ENCODE data around the gene SV2B. TPM values are rescaled to one million over a fixed set of nuclear protein-coding genes. Genes with fewer than 3 reads are reported as not detected.
"Not testable (repeated sequence)": the region's sequence is repeated elsewhere in the genome, so short reads cannot be mapped to it uniquely, and the experiment has no call there.

SV2B gene
- total RNA-seq, 3 donors from 2014 or later: 0.41 to 4.2 (median 0.80) TPM

GRCh38 chr15:91070872-91071271, 29.2 kb upstream of the SV2B start:
- intact Hi-C loops (cut with DNase I, micrococcal nuclease): no loop called here
- Histone ChIP-seq H3K9me3 (no peaks in the 10 kb centered on the region), H3K4me1 (ENCODE audit: low read depth) (no peaks in the 10 kb centered on the region), H3K4me3 (no peak overlapping the region), H3K36me3 (ENCODE audit: low read depth) (no peaks in the 10 kb centered on the region)
- DNase-seq (no peak), ATAC-seq (no peak)
- no peak for TF ChIP-seq CTCF (IDR thresholded peaks at IDR 0.05)

- intact Hi-C loops (cut with DNase I, micrococcal nuclease): no loop called here
- Histone ChIP-seq H3K9me3 (no peaks in the 10 kb centered on the region), H3K4me1 (ENCODE audit: low read depth) (no peaks in the 10 kb centered on the region), H3K4me3 (no peak overlapping the region), H3K36me3 (ENCODE audit: low read depth) (no peaks in the 10 kb centered on the region)
- ATAC-seq (no peak), DNase-seq (no peak)
- no peak for TF ChIP-seq CTCF (IDR thresholded peaks at IDR 0.05)
Measured at GRCh38 chr15:91072161-91072560, 27.9 kb upstream of the SV2B start.

- DNase-seq (no peak), ATAC-seq (no peak)
- intact Hi-C loops (cut with DNase I, micrococcal nuclease): no loop called here
- no peak overlapping the region for H3K4me3 ChIP-seq
- H3K36me3 ChIP-seq (ENCODE audit: low read depth): no peaks in the 10 kb centered on the region
- TF ChIP-seq CTCF (IDR thresholded peaks at IDR 0.05): no peak
- H3K9me3 ChIP-seq: no peaks in the 10 kb centered on the region
- H3K4me1 ChIP-seq (ENCODE audit: low read depth): no peaks in the 10 kb centered on the region
Measured at GRCh38 chr15:91073077-91073476, 27.0 kb upstream of the SV2B start.

- intact Hi-C loops (cut with DNase I, micrococcal nuclease): no loop called here
- DNase-seq (no peak), ATAC-seq (no peak)
Measured at GRCh38 chr15:91073768-91074167, 26.3 kb upstream of the SV2B start.

GRCh38 chr15:91075739-91076138, 24.3 kb upstream of the SV2B start:
- intact Hi-C loops (cut with DNase I, micrococcal nuclease): no loop called here
- no peak overlapping the region for H3K4me3 ChIP-seq
- no peak for ATAC-seq
- no peaks in the 10 kb centered on the region for H3K9me3 ChIP-seq
- DNase-seq: no peak
- H3K4me1 ChIP-seq (ENCODE audit: low read depth): no peaks in the 10 kb centered on the region
- no peak for TF ChIP-seq CTCF (IDR thresholded peaks at IDR 0.05)
- H3K36me3 ChIP-seq (ENCODE audit: low read depth): no peaks in the 10 kb centered on the region

More at GRCh38 chr15:91073768-91074167, 26.3 kb upstream of the SV2B start:
- Histone ChIP-seq H3K9me3 (no peaks in the 10 kb centered on the region), H3K36me3 (ENCODE audit: low read depth) (no peaks in the 10 kb centered on the region), H3K4me3 (no peak overlapping the region), H3K4me1 (ENCODE audit: low read depth) (no peaks in the 10 kb centered on the region)
- TF ChIP-seq CTCF (IDR thresholded peaks at IDR 0.05): no peak

GRCh38 chr15:91077029-91077428, 23.0 kb upstream of the SV2B start:
- no peak for DNase-seq
- no peaks in the 10 kb centered on the region for H3K4me1 ChIP-seq (ENCODE audit: low read depth)
- TF ChIP-seq CTCF (IDR thresholded peaks at IDR 0.05): no peak
- H3K36me3 ChIP-seq (ENCODE audit: low read depth): no peaks in the 10 kb centered on the region
- no peak overlapping the region for H3K4me3 ChIP-seq
- peak; percentile 42 for ATAC-seq
- intact Hi-C loops (cut with DNase I, micrococcal nuclease): no loop called here
- no peaks in the 10 kb centered on the region for H3K9me3 ChIP-seq

- ATAC-seq; H3K9me3 ChIP-seq; H3K4me1 ChIP-seq (ENCODE audit: low read depth); intact Hi-C loops (cut with DNase I, micrococcal nuclease); H3K4me3 ChIP-seq; DNase-seq; H3K36me3 ChIP-seq (ENCODE audit: low read depth): not testable (repeated sequence)
Measured at GRCh38 chr15:91093866-91094265, 6.2 kb upstream of the SV2B start.

Measured in mucosa of descending colon (tissue), 3 donors.